ENCODE data around the gene PRKN. TPM values are rescaled to one million over a fixed set of nuclear protein-coding genes. Genes with fewer than 3 reads are reported as not detected.

Gene PRKN
- total RNA-seq (8.0 and 28.1 TPM in 2 replicates), polyA plus RNA-seq (11.7 and 14.5 TPM in 2 replicates)

- no peaks in the 10 kb centered on the region for H3K36me3 ChIP-seq
- H3K27ac ChIP-seq, result peak within 1 kb of the TSS; percentile 63
- H3K4me1 ChIP-seq (ENCODE audit: low read depth), result peaks cover 12% of the 10 kb centered on the region
Observed at GRCh38 chr6:162727322-162728182, at the start of gene PRKN, which contains the start of gene PACRG. Gene PRKN, minus strand, starts transcription at chr6:162727766. Gene PACRG, plus strand, starts transcription at chr6:162727974.

GRCh38 chr6:162777091-162777490, 49.5 kb upstream of the PRKN start:
- no peak for TF ChIP-seq CTCF (IDR thresholded peaks at IDR 0.05; ENCODE audit: low read depth, low read length)

More at GRCh38 chr6:162727322-162728182, at the start of gene PRKN, which contains the start of gene PACRG:
- Histone ChIP-seq H3K4me3 (peak within 1 kb of the TSS; percentile 70), H3K9me3 (ENCODE audit: low read depth) (no peaks in the 10 kb centered on the region), H3K27me3 (no peaks in the 10 kb centered on the region)
- peak; percentile 99 to 100 for DNase-seq (ENCODE audit: low read depth in 1 of 2, low spot score in 1 of 2)
- TF ChIP-seq CTCF (IDR thresholded peaks at IDR 0.05; ENCODE audit: low read depth, low read length), result no peak

GRCh38 chr6:162773996-162774395, 46.4 kb upstream of the PRKN start:
- Histone ChIP-seq H3K27ac (no peak overlapping the region), H3K27me3 (no peaks in the 10 kb centered on the region), H3K4me1 (ENCODE audit: low read depth) (no peaks in the 10 kb centered on the region), H3K4me3 (no peak overlapping the region), H3K9me3 (ENCODE audit: low read depth) (no peaks in the 10 kb centered on the region), H3K36me3 (no peaks in the 10 kb centered on the region)
- DNase-seq (ENCODE audit: low read depth in 1 of 2, low spot score in 1 of 2), result no peak
- no peak for TF ChIP-seq CTCF (IDR thresholded peaks at IDR 0.05; ENCODE audit: low read depth, low read length)

More at GRCh38 chr6:162777091-162777490, 49.5 kb upstream of the PRKN start:
- no peaks in the 10 kb centered on the region for H3K4me1 ChIP-seq (ENCODE audit: low read depth)
- H3K27me3 ChIP-seq, result no peaks in the 10 kb centered on the region
- no peak overlapping the region for H3K27ac ChIP-seq
- no peaks in the 10 kb centered on the region for H3K36me3 ChIP-seq
- no peak overlapping the region for H3K4me3 ChIP-seq
- no peaks in the 10 kb centered on the region for H3K9me3 ChIP-seq (ENCODE audit: low read depth)
- DNase-seq (ENCODE audit: low read depth in 1 of 2, low spot score in 1 of 2), result no peak

- no peak for DNase-seq (ENCODE audit: low read depth in 1 of 2, low spot score in 1 of 2)
- no peaks in the 10 kb centered on the region for H3K4me1 ChIP-seq (ENCODE audit: low read depth)
- TF ChIP-seq CTCF (IDR thresholded peaks at IDR 0.05; ENCODE audit: low read depth, low read length), result no peak
- H3K27me3 ChIP-seq, result no peaks in the 10 kb centered on the region
- no peak overlapping the region for H3K4me3 ChIP-seq
- H3K9me3 ChIP-seq (ENCODE audit: low read depth), result no peaks in the 10 kb centered on the region
- H3K36me3 ChIP-seq, result no peaks in the 10 kb centered on the region
- H3K27ac ChIP-seq, result no peak overlapping the region
Observed at GRCh38 chr6:162772466-162772865, 44.9 kb upstream of the PRKN start.

GRCh38 chr6:162770955-162771354, 43.4 kb upstream of the PRKN start:
- no peak for TF ChIP-seq CTCF (IDR thresholded peaks at IDR 0.05; ENCODE audit: low read depth, low read length)
- Histone ChIP-seq H3K4me1 (ENCODE audit: low read depth) (no peaks in the 10 kb centered on the region), H3K36me3 (no peaks in the 10 kb centered on the region), H3K4me3 (no peak overlapping the region), H3K9me3 (ENCODE audit: low read depth) (no peaks in the 10 kb centered on the region), H3K27ac (no peak overlapping the region), H3K27me3 (no peaks in the 10 kb centered on the region)
- no peak for DNase-seq (ENCODE audit: low read depth in 1 of 2, low spot score in 1 of 2)
